ENCODE data around the gene GRP.

The GRP gene

GRCh38 chr18:59268721-59269562 lies 49.0 kb downstream of the GRP start:
- no peak for DNase-seq

DNA sequence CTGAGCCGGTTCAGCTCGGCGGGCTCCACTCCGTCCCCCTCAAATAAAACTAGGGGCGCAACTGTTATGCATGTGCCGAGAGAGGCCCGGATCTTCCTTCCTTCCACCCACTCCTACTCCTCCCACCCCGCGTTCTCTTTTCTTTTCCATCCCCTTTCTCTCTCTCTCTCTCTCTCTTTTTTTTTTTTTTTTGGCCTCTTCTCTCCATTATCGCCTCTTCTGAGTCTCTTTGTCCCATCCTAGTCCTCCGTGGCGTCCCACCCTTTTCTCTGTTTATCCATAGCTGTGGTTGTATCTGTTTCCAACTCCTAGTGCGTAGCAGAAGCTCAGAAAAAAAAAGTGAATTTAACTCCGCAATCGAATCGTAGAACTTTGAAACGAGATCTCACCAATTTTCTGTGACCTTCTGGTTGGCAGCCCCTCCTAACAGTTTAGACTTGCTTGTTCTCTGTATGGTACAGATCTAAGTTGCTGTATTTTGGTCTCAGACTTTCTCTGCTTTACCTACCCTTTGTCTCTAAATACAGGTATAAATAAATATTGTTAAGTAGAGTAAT lies 49.7 kb downstream of the GRP start:
- DNase-seq, result no peak

DNA sequence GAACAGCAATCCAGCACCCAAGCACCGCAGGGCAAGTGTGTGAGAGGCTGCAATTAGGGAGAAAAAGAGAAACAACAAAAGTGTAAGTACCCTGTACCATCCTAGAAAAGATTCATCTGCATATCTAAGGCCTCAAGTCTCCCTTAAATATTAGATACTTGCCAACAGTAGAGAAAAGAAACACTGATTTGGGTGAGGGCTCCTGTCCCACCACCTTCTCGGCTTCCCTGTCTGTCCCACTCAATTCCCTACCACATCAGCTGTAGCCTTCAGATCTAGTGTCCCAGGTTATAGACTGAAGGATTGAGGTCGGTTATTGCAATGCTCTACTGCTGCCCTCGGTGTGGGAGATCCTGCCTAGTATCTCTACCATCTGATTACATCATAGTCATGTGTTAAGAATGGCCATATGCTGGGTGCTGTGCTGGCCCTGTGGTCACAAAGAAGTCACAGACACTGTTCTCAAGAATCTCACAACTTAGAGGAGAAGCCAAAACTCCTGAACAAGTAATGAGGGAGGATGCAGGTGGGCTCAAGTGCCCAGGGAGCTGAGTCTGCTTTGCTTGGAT lies 50.8 kb downstream of the GRP start:
- no peak for DNase-seq

GRCh38 chr18:59271606-59272220 lies 51.8 kb downstream of the GRP start:
- DNase-seq, result no peak

- no peak for DNase-seq
Measured at GRCh38 chr18:59272221-59272888, 52.4 kb downstream of the GRP start.

- DNase-seq, result no peak
Measured at GRCh38 chr18:59272891-59273758, 53.2 kb downstream of the GRP start, which contains the start of gene RAX. RAX (minus strand) TSS chr18:59273454; CDS start chr18:59273206, 248 bp downstream.

- no peak for DNase-seq
Measured at GRCh38 chr18:59273759-59274532, 54.0 kb downstream of the GRP start.

GRCh38 chr18:59274533-59274928 lies 54.6 kb downstream of the GRP start:
- no peak for DNase-seq

DNA sequence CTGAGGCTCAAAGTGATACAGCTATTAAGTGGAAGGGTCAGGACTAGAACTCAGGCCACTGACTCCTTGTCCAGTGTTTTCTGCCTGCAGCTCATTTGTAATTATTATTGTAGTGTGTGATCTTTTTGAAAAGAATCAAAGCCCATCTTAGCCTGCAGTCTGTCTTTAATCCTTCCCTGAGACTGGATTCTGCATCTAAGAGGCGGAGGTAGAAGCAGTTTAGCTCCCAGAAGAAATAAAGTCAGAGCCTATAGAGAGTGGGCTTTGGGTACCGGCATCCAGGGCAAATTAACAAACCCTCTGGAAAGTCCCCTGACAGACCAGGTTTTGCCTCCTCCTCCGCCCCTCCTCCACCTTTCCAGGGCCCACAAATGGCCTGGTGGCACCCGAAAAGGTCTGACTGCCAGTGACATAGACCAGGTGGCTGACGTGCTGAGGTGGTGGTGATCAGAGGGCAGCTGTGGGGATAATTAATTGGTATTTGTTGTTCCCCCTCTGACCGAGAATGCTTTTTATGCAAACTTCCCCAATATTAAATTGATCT lies 55.5 kb downstream of the GRP start:
- DNase-seq, result no peak

DNA sequence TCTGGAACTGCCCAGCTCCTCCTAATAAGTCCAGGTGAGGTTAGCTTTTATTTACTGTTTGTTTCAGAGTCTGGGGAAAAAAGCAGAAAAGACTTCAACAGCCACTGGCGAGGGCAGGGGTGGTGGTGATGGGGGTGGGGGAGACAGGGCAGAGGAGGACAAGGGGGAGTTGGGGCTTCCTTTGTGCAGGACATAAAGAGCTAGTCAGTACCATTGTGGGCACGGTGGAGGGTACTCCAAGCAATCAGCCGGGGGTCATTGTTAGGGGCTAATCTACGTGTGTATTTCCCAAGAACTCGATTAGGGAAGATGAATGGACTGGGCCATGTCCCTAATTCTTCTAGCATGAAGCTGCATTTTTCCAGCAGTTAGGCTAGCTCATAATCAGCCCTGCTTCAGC lies 56.1 kb downstream of the GRP start:
- no peak for DNase-seq

DNA sequence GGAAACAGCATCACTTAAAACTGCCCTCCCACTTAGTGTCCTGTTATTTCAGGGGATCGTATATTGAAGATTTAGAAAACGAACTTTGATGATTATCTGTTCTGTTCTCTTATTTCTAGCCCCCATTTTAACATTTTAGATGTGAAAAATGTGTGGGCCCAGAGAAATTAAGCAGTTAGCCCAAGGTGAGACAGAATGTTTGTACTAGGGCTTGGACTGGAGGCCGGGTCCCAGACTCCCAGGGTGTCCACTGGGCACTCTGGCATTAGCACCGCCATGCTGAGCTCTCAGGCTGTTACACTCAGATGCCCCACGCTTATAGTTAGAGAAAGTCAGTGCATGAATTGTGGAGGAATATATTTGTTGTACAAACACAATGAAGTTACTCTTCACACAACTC lies 58.8 kb downstream of the GRP start:
- no peak for DNase-seq

DNA sequence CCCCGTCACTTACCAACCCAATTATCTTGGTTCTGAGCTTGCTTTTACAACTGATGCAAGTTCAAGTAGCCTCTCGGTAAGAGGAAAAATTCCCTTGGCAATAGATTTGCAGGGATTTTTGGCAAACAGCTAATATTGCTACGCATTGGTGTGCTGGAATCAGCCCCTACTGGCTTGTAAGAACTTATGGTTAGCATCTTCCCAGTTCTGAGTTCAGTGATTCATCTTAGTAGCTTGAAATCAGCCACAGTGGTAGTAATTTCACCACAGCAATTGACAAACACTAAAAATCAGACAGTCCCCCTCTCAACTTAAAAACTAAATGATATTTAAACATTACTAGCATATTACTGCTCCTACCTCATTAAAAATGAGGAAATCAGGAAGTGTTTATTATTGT lies 59.2 kb downstream of the GRP start:
- DNase-seq, result no peak

DNA sequence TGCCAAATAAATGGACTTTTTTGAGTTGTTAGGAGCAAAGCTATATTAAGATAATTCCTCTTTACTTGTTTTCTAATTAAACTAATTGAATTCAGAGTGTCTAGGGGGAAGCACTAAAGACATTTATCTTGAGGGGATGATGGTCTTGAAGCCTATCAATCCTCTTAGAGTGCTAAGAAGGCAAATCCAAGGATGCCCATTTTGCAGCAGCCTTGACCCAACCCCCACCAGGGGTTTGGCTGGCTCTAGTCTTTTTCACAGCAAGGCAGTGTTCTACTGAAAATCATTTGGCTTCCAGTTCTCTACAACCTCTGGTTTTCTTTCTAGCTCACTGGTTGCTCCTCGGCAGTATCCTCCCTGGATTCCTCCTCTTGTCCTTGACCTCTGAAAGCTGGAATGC lies 59.8 kb downstream of the GRP start:
- DNase-seq, result no peak

All from NCI-H446 (cell line).